Spleen (tissue), 11 donors: Measurements from ENCODE around the gene CDR2L. TPM values are rescaled to one million over a fixed set of nuclear protein-coding genes. Genes with fewer than 3 reads are reported as not detected.

ENCODE experiments used
- DNase-seq: peaks from one replicate; pipeline ENCODE4 v3.0.0-alpha.2; 2020
- H3K27ac ChIP-seq, 8 donors: fragments of 200-600 bp; sonication (generic) in 7 of 8; 1 replicate in 4 of 8; 2 replicates in 4 of 8; pipeline versions ENCODE4 v1.5.0 to v1.8.0; 2016 to 2021; ENCODE audit warnings: inconsistent platforms in 4 of 8, mild to moderate bottlenecking in 4 of 8, moderate library complexity in 1 of 8
- H3K27me3 ChIP-seq, 7 donors: fragments of 200-600 bp; sonication (generic) in 6 of 7; replicated peaks in 1 of 7; 1 replicate in 4 of 7; 2 replicates in 3 of 7; pipeline versions ENCODE4 v1.5.0 to v1.8.0; 2016 to 2021; ENCODE audit warnings: inconsistent platforms in 3 of 7, mild to moderate bottlenecking in 1 of 7
- H3K36me3 ChIP-seq, 6 donors: fragments of 200-600 bp; sonication (generic) in 5 of 6; 1 replicate in 4 of 6; 2 replicates in 2 of 6; pipeline versions ENCODE4 v1.5.0 to v1.8.0; 2016 to 2021; ENCODE audit warnings: inconsistent platforms in 2 of 6
- H3K4me1 ChIP-seq, 6 donors: fragments of 200-600 bp; sonication (generic) in 5 of 6; 1 replicate in 3 of 6; 2 replicates in 3 of 6; pipeline versions ENCODE4 v1.5.0 to v1.8.0; 2016 to 2021; ENCODE audit warnings: inconsistent platforms in 3 of 6
- H3K4me3 ChIP-seq, 8 donors: fragments of 200-600 bp; sonication (generic) in 7 of 8; 1 replicate in 4 of 8; 2 replicates in 4 of 8; pipeline versions ENCODE4 v1.5.0 to v1.8.0; 2016 to 2021; ENCODE audit warnings: inconsistent platforms in 4 of 8, mild to moderate bottlenecking in 4 of 8, moderate library complexity in 2 of 8
- H3K9me3 ChIP-seq, 8 donors: fragments of 200-600 bp; sonication (generic) in 7 of 8; 1 replicate in 4 of 8; 2 replicates in 4 of 8; pipeline versions ENCODE4 v1.5.0 to v1.8.0; 2016 to 2021; ENCODE audit warnings: inconsistent platforms in 4 of 8
- CTCF ChIP-seq, 11 experiments: fragments of 200-600 bp in 7 of 11; fragments of 450-650 bp in 4 of 11; sonication (generic) in 4 of 11; IDR thresholded peaks in 8 of 11; conservative IDR thresholded peaks in 3 of 11; 1 replicate in 7 of 11; 2 replicates in 4 of 11; pipeline versions ENCODE4 v1.4.0 to v1.8.0; 2016 to 2021; ENCODE audit warnings: antibody characterized with exemption in 11 of 11, inconsistent platforms in 4 of 11, mild to moderate bottlenecking in 1 of 11
- POLR2A ChIP-seq, 3 donors: fragments of 450-650 bp; IDR thresholded peaks; one replicate each; pipeline ENCODE4 v1.5.1; 2017; ENCODE audit warnings: antibody characterized with exemption in 3 of 3, mild to moderate bottlenecking in 1 of 3
- POLR2AphosphoS5 ChIP-seq, 3 donors: sonication (generic); formaldehyde crosslinking; IDR thresholded peaks; one replicate each; pipeline ENCODE4 v1.5.1; 2017; ENCODE audit warnings: antibody characterized with exemption in 3 of 3
- WGBS, 5 donors: extraction: QIAGEN DNeasy Blood & Tissue Kit in 3 of 5; methylation state at CpG; one replicate each; pipeline versions ENCODE4 v1.1.5 to v1.1.7; 2013 to 2018; 5-methylcytosine and 5-hydroxymethylcytosine counted together
- intact Hi-C: fragments of 100-400 bp; cut with DNase I; formaldehyde crosslinking; loops from one replicate; pipeline ENCODE4 v1.15.0; 2023; ENCODE audit warnings: low total_unique reads
- polyA plus RNA-seq, 3 donors: library from polyadenylated mRNA; stranded (reverse); fragments of 200-250 nt; gene quantifications; one replicate each; pipeline ENCODE4 v1.2.1, GENCODE V29; 2013
- total RNA-seq, 7 donors: library from RNA; depleted of rRNA in 3 of 7; stranded (reverse); fragments of >200 nt in 3 of 7; fragmentation: NEBNext Ultra II Directional in 4 of 7; extraction: Animal tissue kit (Norgen Biotek cat#: 25700) in 4 of 7; gene quantifications; one replicate each; pipeline versions ENCODE4 v1.1.0 to v1.2.1, GENCODE V29; 2016 to 2021
- donor health status: healthy with polysubstance abuse.
- donor health status: DM: no; HTN: no; CAD: no; lungs with moderate emphysema.
- donor health status: DM: no; HTN: no; CAD: no.
- donor health status: Bipolar disorder and iron deficiency.
- donor health status: healthy.
- donor health status: DM: no; HTN: no; CAD: no.
- donor health status: DM: yes; HTN: yes; CAD: no.

The CDR2L gene
- total and polyA plus RNA-seq, 10 donors: 0.48 to 6.0 (median 1.9) TPM

- H3K9me3 ChIP-seq: no peaks in the 10 kb centered on the region
- intact Hi-C loops: no loop called here
- H3K36me3 ChIP-seq: peaks cover 0 to 10% (median 2%) of the 10 kb centered on the region in 6 donors
- 68 to 85% (median 83%) methylated on average over 13 of the region's 13 CpGs for WGBS, 5 donors
- TF ChIP-seq CTCF (IDR thresholded peaks at IDR 0.05 in 8 of 11, conservative IDR thresholded peaks at IDR 0.05 in 3 of 11): no peak
- TF ChIP-seq POLR2AphosphoS5 (IDR thresholded peaks at IDR 0.05): no peak
- no peak for TF ChIP-seq POLR2A (IDR thresholded peaks at IDR 0.05)
- peak overlapping the region in 4 of 8 donors; percentile 73 to 94 (median 82) for H3K4me3 ChIP-seq
- H3K27me3 ChIP-seq: no peaks in the 10 kb centered on the region
- H3K27ac ChIP-seq: peak overlapping the region in 7 of 8 donors; percentile 72 to 88 (median 87)
- no peak for DNase-seq
- H3K4me1 ChIP-seq: peaks cover 12 to 41% (median 24%) of the 10 kb centered on the region in 6 donors
Measured at GRCh38 chr17:75011401-75012095, 24.1 kb downstream of the CDR2L start.

- WGBS, 5 donors: 22 to 67% (median 63%) methylated on average over 5 of the region's 5 CpGs
- intact Hi-C loops: no loop called here
- TF ChIP-seq POLR2AphosphoS5 (IDR thresholded peaks at IDR 0.05) (no peak), CTCF (IDR thresholded peaks at IDR 0.05 in 8 of 11, conservative IDR thresholded peaks at IDR 0.05 in 3 of 11) (no peak), POLR2A (IDR thresholded peaks at IDR 0.05) (no peak)
- Histone ChIP-seq H3K27me3 (no peaks in the 10 kb centered on the region), H3K9me3 (no peaks in the 10 kb centered on the region), H3K4me1 (peaks cover 12 to 43% (median 24%) of the 10 kb centered on the region in 6 donors), H3K36me3 (peaks cover 0 to 15% (median 4%) of the 10 kb centered on the region in 6 donors), H3K4me3 (peak overlapping the region; percentile 70 to 95 (median 88)), H3K27ac (peak overlapping the region; percentile 72 to 88 (median 87))
- no peak for DNase-seq
Measured at GRCh38 chr17:75012096-75012345, 24.6 kb downstream of the CDR2L start.

GRCh38 chr17:75012346-75013091 lies 25.1 kb downstream of the CDR2L start, which contains the start of gene MRPL58:
TSS of gene MRPL58 (plus strand) at chr17:75012670. CDS start at chr17:75012687, 17 bp downstream.
- peaks cover 12 to 43% (median 24%) of the 10 kb centered on the region in 6 donors for H3K4me1 ChIP-seq
- H3K27ac ChIP-seq: peak within 1 kb of the TSS; percentile 72 to 88 (median 87)
- peak; percentile 84 to 93 (median 87) for TF ChIP-seq POLR2AphosphoS5 (IDR thresholded peaks at IDR 0.05)
- TF ChIP-seq POLR2A (IDR thresholded peaks at IDR 0.05): no peak
- peak in 10 of 11 experiments; percentile 42 to 77 (median 70) for TF ChIP-seq CTCF (IDR thresholded peaks at IDR 0.05 in 8 of 11, conservative IDR thresholded peaks at IDR 0.05 in 3 of 11)
- DNase-seq: peak; percentile 96
- H3K4me3 ChIP-seq: peak within 1 kb of the TSS; percentile 70 to 95 (median 88)
- no peaks in the 10 kb centered on the region for H3K9me3 ChIP-seq
- H3K27me3 ChIP-seq: no peaks in the 10 kb centered on the region
- peaks cover 0 to 20% (median 8%) of the 10 kb centered on the region in 6 donors for H3K36me3 ChIP-seq
- WGBS, 5 donors: 1 to 10% (median 4%) methylated on average over 21 to 63 of the region's 63 CpGs
- intact Hi-C loops: no loop called here

GRCh38 chr17:75013092-75013559 lies 25.7 kb downstream of the CDR2L start:
- intact Hi-C loops: no loop called here
- TF ChIP-seq CTCF (IDR thresholded peaks at IDR 0.05 in 8 of 11, conservative IDR thresholded peaks at IDR 0.05 in 3 of 11) (no peak), POLR2AphosphoS5 (IDR thresholded peaks at IDR 0.05) (no peak), POLR2A (IDR thresholded peaks at IDR 0.05) (no peak)
- DNase-seq: no peak
- 0 to 3% (median 1%) methylated on average over 7 to 10 of the region's 10 CpGs for WGBS, 5 donors
- Histone ChIP-seq H3K27me3 (no peaks in the 10 kb centered on the region), H3K9me3 (no peaks in the 10 kb centered on the region), H3K4me3 (peak overlapping the region; percentile 70 to 95 (median 88)), H3K36me3 (peaks cover 0 to 26% (median 13%) of the 10 kb centered on the region in 6 donors), H3K4me1 (peaks cover 12 to 43% (median 24%) of the 10 kb centered on the region in 6 donors), H3K27ac (peak overlapping the region; percentile 72 to 88 (median 87))
